ENCODE data around the gene SUGCT.

SUGCT gene

DNA sequence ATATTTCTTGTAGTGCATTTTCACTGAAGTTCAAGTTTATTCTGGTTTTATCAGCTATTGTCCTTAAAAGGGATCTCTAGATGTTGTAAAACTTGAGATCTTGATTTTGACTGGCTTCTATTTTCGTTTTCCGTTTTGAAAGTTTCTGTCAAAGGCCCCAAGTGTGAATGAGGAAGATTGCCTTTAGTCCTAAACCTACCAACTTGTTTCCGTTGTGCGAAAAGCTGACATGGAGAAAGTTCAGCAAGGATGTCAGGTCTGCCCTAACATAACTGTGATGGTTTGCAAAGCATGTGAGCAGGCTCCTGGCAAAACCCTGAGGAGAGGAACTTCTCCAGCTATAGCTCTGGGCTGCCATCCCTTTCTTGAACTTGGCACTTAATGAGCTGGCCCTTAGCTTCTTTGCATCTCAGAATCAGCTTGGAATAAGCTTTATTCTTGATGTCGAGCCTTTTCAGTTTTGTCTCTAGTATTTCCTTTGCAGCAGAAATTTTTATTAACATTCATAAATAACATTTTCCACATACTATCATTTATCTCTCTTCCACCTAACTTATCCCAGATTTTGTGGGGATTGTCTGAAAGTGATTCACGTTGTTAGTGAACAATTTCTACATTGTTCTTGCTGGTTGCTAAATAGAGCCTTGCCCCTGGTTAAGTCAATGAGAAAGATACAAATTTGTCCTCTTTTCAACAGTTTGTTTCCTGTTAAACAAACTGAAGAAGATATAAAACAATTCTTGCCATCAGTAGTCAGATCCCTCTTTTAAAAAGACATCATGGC is 559.4 kb downstream of the SUGCT start:
- no peak for DNase-seq (ENCODE audit: low read depth)

DNA sequence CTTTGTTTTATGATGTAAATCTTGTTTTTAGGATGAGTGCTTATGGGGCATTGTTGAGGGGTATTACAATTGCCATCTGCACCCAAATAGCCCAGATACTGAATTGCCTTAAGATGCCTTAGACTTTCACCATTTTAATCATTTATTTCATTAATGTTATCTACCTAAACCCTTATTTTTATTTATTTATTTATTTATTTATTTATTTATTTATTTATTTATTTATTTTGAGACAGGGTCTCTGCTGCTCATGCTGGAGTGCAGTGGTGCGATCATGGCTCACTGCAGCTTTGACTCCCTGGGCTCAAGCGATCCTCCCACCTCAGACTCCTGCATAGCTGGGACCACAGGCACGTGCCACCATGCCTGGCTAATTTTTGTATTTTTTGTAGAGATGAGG is 560.2 kb downstream of the SUGCT start:
- no peak for DNase-seq (ENCODE audit: low read depth)

DNA sequence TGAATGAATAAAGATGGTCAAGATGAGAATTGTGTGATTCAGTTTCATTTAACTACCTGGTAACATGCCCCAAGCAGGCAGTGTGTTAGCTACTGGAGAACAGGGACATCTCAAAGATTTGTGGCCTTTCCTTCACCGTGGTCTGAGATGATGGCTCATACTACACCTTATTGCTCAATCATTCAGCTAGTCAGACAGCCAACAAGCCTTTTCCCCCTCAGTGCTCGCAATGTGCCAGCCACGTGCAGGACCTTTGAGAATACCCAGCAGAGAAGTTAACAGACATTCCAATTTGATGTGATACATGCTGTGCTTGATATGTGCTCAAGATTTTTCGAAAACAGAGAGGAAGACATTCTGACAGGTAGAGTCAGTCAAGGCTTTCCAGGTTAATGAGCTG is 562.8 kb downstream of the SUGCT start:
- DNase-seq (ENCODE audit: low read depth): no peak

DNA sequence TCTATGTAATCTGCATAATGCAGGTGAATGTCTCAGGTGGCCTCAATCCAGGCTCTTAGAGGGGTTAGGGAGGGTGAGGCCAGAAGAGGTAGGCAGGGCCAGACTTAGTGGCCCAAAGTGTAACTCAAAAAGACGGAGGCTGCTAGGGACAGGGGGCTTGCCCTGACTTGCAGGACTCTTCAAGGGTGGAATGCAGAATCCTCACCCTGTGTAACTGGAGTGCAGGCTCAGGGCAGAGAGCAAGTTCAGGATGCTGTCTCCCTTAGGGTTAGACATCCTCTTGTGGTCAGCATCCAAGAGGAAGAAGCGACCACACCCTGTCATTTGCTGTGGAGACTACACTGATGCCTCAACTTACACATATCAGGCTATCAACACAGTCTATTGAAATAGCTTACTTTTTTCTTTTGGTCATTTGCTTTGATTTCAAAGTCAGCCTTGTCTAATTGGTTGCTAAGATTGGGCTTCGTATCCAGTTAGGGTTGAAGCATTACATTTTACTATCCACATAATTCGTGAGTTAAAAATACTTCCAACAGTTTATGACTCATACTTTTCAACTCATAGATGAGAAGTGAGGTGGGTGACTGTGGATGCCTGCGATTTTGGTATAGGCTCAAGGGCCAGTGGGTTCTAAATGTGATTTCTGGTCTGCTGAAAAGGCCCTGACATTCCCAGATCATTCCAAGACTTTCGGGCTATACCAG is 563.6 kb downstream of the SUGCT start:
- DNase-seq (ENCODE audit: low read depth): no peak

DNA sequence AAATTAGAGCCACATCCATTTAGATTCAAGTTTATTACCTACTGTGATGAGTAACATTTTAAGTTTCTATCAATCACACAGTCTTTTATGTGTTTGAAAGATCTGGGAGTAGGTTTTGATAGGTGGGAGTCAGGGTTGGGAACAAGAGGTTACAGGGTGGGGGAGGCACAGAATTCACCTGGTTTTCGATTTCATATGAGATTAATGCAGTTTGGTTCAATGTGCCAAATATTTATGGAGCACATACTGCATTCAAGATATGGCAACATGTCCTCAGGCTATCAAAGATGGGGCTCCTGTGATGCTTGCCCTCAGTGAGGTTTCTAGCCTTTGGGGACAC is 564.1 kb downstream of the SUGCT start:
- DNase-seq (ENCODE audit: low read depth): no peak

DNA sequence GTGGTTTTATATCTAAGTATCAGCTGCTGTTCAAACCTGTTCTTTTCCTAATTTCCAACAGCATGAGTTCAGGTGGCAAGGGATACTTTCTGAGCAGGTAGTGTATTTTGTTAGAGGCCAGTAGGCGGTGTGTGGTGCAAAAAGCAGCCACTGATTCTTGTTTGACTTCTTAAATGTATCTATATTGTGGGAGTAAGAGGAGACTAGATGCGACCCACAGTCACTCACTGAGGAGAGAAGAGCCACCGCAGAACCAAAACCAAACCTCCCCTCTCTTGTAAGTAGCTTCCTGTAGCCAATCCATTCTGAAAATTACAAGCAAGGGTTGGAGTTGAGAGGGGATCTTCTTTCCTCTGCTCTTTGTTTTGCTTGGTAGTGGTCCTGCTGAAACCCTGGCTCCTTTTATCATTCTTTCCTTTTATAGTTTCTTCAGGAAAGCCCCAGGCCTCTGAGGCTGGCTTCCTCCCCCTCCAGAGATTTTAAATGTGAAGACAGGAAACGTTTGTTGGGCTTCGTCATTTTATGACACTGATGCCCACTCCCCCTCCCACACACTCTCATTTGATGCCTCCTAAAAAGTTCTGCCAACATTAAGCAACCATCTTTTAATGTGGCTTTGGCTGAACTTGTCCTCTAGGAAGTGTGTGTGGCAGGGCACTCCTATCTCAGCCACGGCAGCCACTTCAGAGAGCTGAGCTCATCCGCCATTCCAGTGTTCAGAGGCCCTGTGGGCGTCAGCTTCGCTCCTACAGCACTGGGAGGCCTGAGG is 566.0 kb downstream of the SUGCT start:
- no peak for DNase-seq (ENCODE audit: low read depth)

DNA sequence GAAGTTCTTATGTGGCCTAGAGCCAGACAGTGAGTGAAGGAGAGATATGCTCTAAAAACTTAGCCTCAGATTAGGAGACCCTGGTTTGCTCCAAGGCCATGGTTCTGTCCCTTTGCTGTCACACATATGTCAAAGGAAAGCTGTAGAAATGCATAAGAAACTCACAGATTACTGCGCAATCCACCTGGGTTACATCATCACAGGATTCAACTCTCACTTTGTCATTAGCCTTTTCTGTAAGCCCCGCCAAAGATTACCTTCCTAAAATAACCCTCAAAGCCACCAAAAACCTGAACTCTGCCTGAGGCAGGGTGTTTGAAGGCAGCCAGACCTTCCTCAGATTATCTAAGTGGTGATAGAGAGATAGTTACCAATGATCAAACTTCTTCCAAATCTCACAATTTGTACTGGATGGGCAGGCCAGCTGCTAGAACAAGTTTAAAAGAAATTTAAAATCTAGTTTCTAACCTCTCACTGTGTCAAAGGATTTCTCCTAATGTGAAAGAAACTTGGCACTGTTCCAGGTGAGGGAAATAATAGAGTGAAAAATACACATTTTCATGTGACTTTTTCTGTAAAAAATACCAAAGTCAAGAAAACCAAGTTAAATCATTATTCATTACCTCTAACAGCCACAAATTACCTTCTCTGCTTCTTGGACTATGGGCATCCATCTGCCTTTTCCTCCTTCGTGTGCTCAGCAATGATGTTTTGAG is 567.2 kb downstream of the SUGCT start:
- DNase-seq (ENCODE audit: low read depth): no peak

DNA sequence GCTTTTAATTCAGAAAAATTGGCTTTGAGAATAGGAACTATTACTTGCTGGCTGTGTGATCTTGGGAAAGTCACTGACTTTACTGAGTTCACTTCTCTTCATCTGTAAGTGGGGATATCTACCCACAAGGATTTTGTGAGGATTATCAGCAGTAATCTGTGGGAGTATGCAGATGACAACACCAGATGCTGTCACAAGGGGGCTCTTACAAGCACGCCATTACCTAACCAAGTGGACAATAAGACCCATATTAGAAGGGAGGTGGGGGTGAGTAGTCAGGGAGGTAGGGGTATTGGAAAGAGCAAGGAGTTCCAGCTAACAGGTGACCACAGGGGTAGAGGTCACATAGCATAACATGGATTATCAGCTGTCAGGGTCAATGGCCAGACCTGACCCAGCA is 569.4 kb downstream of the SUGCT start:
- DNase-seq (ENCODE audit: low read depth): no peak

DNA sequence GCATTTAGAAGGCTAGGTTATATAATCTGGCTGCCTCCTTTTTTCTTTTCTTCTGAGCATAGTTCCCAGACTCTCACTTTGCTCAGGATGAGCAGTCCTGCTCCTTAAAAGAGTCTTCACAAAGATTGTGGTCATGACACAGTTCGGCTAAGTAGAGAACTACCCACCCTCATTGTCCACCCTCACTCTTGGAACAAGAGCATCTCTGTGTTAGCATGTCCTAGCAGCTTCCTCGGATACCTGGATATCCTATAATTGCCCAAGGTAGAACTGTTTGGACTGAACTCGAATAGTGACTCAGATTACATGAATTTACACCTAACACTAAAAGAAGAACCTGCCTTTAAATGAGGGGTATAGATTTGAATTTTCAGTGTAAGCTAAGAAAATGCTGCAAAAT is 572.0 kb downstream of the SUGCT start:
- DNase-seq (ENCODE audit: low read depth): no peak

DNA sequence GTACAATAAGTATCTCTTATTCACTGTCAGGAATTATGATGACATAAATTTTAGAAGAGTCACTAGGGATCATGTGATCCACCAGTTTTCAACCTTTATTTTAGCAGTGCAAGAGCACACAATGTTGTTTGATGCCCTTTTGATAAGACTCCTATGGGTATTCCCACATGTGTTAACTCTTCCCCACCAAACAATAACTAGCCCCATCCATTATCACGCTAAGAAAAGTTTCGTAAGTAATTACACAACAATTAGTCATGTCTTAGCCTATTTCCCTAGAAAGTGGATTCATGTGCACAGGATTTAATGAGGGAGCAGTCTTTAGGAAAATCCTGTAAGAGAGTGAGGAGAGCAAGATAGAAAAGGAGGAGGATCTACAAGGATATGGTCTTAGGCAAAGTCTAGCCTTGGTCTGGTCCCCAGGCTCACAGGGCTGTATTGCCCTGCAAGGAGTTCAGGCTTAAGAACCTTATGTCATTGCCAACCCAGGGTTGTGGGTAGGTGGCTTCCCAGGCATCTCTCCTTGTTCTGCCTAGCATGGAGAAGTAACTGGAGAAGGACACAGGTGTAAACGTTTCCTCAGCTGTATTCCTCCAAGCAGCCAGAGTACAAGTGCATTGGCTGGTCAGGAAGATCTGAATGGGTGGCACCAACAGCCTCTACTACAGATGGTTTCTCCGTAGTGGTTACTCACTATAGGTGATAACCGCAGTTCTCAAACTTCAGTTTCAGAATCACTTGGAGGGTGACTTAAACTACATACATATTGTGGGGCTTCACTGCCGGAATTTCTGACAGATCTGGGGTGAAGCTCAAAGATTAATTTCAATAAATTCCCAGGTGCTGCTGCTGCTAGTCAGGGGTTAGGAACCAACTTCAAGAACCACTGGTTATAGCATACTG is 574.5 kb downstream of the SUGCT start:
- DNase-seq (ENCODE audit: low read depth): no peak

DNA sequence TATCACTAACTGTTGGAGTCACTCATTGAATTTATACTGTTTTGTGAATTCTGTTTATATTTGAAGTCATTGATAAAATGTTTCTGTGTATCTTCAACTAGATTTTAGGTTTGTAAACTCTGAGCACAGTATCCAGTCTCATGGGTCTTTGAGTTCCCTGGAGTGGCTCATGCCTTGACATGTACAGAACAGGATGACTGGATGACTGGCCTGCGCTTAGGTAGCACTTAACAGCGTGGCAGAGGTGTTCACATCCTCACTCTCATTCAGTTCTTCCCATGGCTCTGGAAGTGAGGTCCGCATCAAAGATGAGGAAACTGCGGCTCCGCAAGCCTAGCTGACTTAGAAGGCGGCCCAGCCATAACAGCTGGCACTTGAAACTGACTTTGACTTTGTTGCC is 576.9 kb downstream of the SUGCT start:
- DNase-seq (ENCODE audit: low read depth): no peak

DNA sequence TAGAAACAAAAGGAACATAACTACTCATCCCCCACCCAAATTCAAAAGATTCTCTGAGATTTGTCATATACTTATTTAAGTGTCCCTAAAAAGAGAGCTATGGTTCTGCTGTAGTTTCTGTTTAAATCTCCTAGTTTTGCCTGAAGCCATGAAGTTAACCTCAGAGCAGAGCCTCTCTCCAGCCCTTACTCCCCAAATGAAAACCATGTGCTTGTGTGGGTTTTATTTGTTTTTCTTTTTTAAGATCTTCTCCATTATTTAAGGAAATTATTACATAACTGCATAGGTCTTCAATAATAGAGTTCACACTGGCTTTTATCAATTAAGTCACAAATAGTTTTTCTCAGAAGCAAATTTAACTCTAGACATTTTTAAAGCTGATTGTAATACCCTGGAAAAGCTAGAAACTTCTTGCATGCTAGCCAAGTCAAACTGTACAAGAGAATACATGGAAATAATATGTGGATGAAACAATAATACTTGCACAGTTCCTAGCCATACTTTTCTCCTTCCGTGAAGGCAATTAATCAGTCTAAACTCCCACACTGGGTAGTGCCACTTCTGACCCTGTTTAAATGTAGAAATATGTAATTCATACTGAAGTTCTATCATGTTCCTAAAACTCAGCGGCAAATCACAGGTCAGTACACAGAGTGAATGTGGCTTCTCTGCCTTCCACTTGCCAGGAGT is 579.7 kb downstream of the SUGCT start:
- no peak for DNase-seq (ENCODE audit: low read depth)

DNA sequence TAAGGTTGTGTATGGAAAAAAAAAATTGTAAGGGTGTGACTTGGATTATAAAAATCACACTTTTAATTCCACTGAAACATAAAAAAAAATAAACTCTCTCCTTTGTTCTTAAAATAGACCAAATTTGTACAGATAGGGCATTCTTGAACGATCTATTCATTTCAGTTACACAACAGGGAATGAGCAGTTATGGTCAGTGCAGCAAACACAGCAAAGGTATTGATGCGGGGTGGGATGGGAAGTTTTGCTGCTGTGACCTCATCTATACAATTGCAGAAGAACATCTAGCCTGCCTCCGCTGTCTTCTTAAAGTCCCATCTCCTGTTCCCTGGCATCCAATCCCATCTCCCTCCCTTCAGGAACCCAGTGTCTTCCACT is 580.2 kb downstream of the SUGCT start:
- no peak for DNase-seq (ENCODE audit: low read depth)

DNA sequence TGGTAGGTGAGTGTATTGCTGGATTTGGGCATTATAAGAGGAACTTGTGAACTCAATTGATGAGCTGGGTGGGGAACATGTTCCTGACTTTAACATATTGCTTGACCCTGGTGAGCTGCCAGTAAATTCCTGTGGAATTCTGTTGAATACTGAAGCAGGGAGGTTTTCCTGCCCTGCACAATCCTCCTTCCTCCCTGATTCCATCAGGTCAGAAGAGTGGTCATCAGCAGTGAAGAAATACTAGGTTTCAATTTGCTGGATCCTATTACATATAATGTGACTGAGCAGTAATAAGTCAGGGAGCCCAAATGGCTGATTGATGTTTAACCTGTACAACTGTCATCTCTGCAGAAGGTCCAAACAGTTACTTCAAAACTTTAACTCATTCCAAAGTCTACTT is 581.2 kb downstream of the SUGCT start:
- no peak for DNase-seq (ENCODE audit: low read depth)

DNA sequence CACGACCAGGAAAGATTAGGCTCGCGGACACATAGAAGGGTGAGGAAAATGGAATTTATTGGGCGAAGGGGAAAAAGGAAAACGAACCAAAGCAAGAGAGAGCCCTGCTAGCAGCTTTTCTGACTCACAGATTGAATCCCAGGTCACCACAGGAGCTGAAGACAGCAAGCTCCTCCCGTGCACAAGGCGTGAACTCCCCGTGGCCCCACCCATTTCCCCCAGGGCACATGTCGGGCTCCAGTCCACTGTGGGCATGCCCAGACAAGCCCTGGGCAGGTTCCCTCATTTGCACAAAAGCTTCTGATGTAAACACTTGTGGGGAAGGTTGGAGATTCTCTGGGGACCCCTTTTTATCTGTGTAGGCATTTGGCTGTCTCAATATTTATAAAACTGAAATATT is 582.4 kb downstream of the SUGCT start:
- no peak for DNase-seq (ENCODE audit: low read depth)

DNA sequence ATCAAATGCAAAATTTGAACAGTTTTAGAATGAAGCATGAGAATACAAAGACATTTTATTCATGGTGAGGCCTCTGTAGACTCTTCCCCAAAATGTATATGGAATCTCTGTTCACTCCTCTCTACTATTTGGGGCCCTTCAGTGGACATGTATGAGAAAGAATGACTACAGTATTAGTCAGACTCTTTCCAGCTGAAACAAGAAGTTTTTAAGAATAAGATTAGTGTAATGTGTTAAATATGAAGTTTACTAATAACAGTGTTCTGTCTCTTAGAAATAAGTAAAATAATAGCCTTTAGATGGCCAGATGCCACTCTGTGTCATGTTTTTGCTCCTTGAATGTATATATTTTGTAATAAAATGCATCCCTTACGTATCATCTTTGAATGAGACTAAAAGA is 585.6 kb downstream of the SUGCT start:
- no peak for DNase-seq (ENCODE audit: low read depth)

DNA sequence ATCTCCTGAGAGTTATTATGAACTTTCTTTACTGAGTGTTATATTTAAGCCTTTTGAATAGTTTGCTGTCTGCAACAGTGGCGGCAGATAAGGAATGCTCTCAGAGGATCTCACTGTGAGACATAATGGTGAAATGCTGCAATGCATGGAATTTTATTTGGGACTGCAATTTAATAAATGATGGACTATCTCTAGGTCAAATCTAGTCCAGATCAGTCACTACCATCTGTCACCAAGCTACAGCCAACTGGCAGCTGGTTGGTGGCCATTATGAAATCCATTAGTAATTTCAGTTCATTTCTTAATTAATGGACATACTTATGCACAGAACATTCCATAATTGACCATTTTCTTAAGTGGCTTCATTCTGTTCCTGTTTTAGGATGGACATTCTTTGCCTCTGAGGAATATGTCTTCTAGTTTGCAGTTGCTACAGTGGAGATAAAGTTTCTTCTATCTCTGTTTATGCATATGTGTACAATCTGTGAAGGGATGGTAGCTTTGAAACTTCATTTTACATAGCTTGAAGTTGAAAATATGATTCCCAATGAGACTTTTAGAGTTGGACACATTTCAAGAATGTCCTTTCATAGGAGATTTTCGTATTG is 586.6 kb downstream of the SUGCT start:
- no peak for DNase-seq (ENCODE audit: low read depth)

DNA sequence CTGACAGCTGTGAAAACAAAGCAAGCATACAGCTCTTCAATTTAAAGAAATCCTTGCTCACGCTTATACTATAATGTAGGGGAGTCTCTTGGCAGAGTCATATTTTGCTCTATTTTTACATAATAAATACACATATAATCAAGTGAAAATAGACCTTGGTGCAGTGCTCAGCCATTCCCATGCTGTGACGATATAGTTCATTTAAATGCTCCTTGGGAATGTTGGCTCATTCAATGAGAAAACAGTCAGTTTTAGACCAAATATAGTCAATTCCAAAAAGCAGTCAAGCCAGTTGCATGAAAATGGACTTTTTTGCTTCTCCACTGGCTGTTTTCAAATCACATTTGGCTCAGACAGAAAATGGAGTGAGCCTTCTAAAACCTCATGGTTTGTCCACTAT is 587.4 kb downstream of the SUGCT start:
- no peak for DNase-seq (ENCODE audit: low read depth)

DNA sequence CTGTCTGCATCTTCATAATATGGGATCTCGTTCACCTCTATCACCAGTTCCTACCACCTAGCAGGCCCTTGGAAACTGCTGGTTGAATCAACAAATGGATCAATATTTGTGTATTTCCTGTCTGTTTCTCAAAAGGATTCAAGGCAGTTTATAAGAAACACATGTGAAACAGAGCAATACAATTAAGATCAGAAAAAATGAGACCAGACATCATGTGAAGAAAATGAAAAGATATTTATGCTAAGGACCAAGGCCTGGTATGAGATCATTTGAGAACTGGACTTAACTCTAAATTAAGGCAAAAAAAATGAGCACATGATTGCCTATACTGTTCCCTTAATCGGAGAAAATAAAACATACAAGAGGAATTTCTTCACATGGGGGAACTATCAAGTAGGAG is 589.0 kb downstream of the SUGCT start:
- no peak for DNase-seq (ENCODE audit: low read depth)

DNA sequence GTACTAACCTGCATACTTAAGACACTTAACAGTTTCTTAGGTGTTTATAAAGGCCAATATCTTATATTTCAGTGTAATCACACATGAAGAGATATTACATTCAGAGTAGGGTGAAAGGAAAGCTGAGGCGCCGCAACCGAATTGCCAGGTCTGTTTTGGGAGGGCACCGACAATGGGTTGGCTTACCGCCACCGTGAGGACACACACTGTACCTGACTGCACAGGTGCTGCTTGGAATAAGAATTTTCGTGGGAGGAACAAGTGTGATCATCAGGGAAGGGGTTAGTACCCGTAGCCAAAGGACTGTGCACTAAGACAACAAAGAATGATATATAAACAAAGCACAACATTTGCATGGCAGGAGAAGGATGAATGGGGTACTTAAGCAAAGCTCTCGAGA is 591.8 kb downstream of the SUGCT start:
- DNase-seq (ENCODE audit: low read depth): no peak

DNA sequence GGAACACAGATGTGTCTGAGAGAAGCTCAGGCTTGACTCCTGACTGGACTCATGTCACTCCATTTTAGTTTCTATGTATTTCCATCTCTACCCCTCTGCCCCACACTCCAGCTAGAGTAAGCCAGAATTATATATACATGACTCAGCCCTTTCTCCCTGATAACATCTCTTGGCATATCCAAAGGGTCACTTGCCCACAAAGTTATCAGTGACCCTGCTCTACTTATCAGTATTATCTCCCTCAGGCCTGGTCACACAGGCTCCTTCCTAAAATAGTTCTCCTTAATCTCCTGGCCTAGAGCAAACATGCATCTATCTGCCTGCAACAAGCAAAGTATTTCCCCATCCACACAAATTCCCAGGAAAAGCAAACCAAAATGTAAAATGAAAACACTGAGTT is 598.3 kb downstream of the SUGCT start:
- no peak for DNase-seq (ENCODE audit: low read depth)

Data from stimulated activated CD8-positive, alpha-beta memory T cell treated with anti-CD3 and anti-CD28 coated beads, Interleukin-12 subunit alpha, Interleukin-12 subunit beta, amount 100 ng/mL, for 4 hours (primary cell).